Liver (tissue), 9 donors: ENCODE results near the gene CFAP99. TPM values are rescaled to one million over a fixed set of nuclear protein-coding genes. Genes with fewer than 3 reads are reported as not detected.

Experiments used
- DNase-seq: peaks from one replicate; pipeline ENCODE4 v3.0.0-alpha.2; 2017; ENCODE audit warnings: low spot score
- H3K27ac ChIP-seq, 2 donors: one replicate each; pipeline ENCODE4 v1.7.0; 2013; ENCODE audit warnings: inconsistent platforms in 2 of 2, low read length in 2 of 2, control low read depth in 1 of 2, low read depth in 1 of 2, mild to moderate bottlenecking in 1 of 2
- H3K27me3 ChIP-seq, 4 donors: one replicate each; pipeline versions ENCODE4 v1.6.1 to v1.7.0; 2013; ENCODE audit warnings: low read length in 3 of 4, inconsistent platforms in 1 of 4, mild to moderate bottlenecking in 1 of 4, moderate library complexity in 1 of 4; ENCODE audit not compliant: control insufficient read depth in 4 of 4, insufficient read depth in 4 of 4
- H3K36me3 ChIP-seq, 4 donors: one replicate each; pipeline versions ENCODE4 v1.6.1 to v1.7.0; 2013; ENCODE audit warnings: low read length in 3 of 4, mild to moderate bottlenecking in 3 of 4, low read depth in 1 of 4, moderate library complexity in 1 of 4; ENCODE audit not compliant: control insufficient read depth in 4 of 4, insufficient read depth in 3 of 4
- H3K4me1 ChIP-seq, 4 donors: one replicate each; pipeline versions ENCODE4 v1.6.1 to v1.7.0; 2013; ENCODE audit warnings: low read length in 3 of 4, mild to moderate bottlenecking in 3 of 4, moderate library complexity in 1 of 4; ENCODE audit not compliant: control insufficient read depth in 4 of 4, insufficient read depth in 4 of 4
- H3K4me3 ChIP-seq, 3 donors: one replicate each; pipeline versions ENCODE4 v1.6.1 to v1.7.0; 2013; ENCODE audit warnings: low read length in 3 of 3, control low read depth in 1 of 3, low read depth in 1 of 3, mild to moderate bottlenecking in 1 of 3
- H3K9ac ChIP-seq, 2 donors: one replicate each; pipeline ENCODE4 v1.7.0; 2013; ENCODE audit warnings: low read length in 2 of 2, mild to moderate bottlenecking in 2 of 2, moderate library complexity in 2 of 2, control low read depth in 1 of 2, low read depth in 1 of 2
- H3K9me3 ChIP-seq, 4 donors: one replicate each; pipeline versions ENCODE4 v1.6.1 to v1.7.0; 2013; ENCODE audit warnings: low read length in 3 of 4; ENCODE audit not compliant: control insufficient read depth in 4 of 4
- ATF3 ChIP-seq: IDR thresholded peaks from 2 replicates; pipeline ENCODE4 v1.6.1; 2016; ENCODE audit warnings: antibody characterized with exemption
- FOXA1 ChIP-seq: IDR thresholded peaks from 2 replicates; pipeline ENCODE4 v1.6.1; 2016; ENCODE audit warnings: antibody characterized with exemption
- FOXA2 ChIP-seq: IDR thresholded peaks from 2 replicates; pipeline ENCODE4 v1.6.1; 2016; ENCODE audit warnings: antibody characterized with exemption
- GABPA ChIP-seq, 2 donors: IDR thresholded peaks in 1 of 2; conservative IDR thresholded peaks in 1 of 2; 2 replicates each; pipeline ENCODE4 v1.6.1; 2016; ENCODE audit warnings: antibody characterized with exemption in 2 of 2, mild to moderate bottlenecking in 1 of 2, moderate library complexity in 1 of 2
- HNF4G ChIP-seq: IDR thresholded peaks from 2 replicates; pipeline ENCODE4 v1.6.1; 2016; ENCODE audit warnings: antibody characterized with exemption
- NR2F2 ChIP-seq: IDR thresholded peaks from 2 replicates; pipeline ENCODE4 v1.6.1; 2016; ENCODE audit warnings: antibody characterized with exemption
- REST ChIP-seq: IDR thresholded peaks from 2 replicates; pipeline ENCODE4 v1.6.1; 2016; ENCODE audit warnings: antibody characterized with exemption, mild to moderate bottlenecking
- RXRA ChIP-seq, 2 donors: IDR thresholded peaks; 2 replicates each; pipeline ENCODE4 v1.6.1; 2017 to 2018; ENCODE audit warnings: antibody characterized with exemption in 2 of 2, mild to moderate bottlenecking in 1 of 2
- TAF1 ChIP-seq: conservative IDR thresholded peaks from 2 replicates; pipeline ENCODE4 v1.6.1; 2016; ENCODE audit warnings: antibody characterized with exemption, mild to moderate bottlenecking
- YY1 ChIP-seq: IDR thresholded peaks from 2 replicates; pipeline ENCODE4 v1.6.1; 2016; ENCODE audit warnings: antibody characterized with exemption, mild to moderate bottlenecking
- ZBTB33 ChIP-seq: IDR thresholded peaks from 2 replicates; pipeline ENCODE4 v1.6.1; 2016; ENCODE audit warnings: antibody characterized with exemption
- WGBS: extraction: QIAGEN DNeasy Blood & Tissue Kit; methylation state at CpG from one replicate; pipeline ENCODE4 v1.1.7; 2013; 5-methylcytosine and 5-hydroxymethylcytosine counted together
- polyA plus RNA-seq, 2 donors: library from polyadenylated mRNA; stranded (reverse) in 1 of 2; unstranded in 1 of 2; fragments of 200-250 nt in 1 of 2; fragments of >200 nt in 1 of 2; fragmentation: Nextera tagmentation in 1 of 2; extraction: Ambion mirVana in 1 of 2; gene quantifications; one replicate each; pipeline versions ENCODE4 v1.2.1 to v1.2.3, GENCODE V29; 2013 to 2015
- total RNA-seq, 2 donors: library from RNA; depleted of rRNA; stranded (reverse); fragments of >200 nt; gene quantifications; one replicate each; pipeline ENCODE4 v1.2.3, GENCODE V29; 2014
- donor health status: healthy.
- donor health status: healthy.
- donor health status: healthy.
- donor health status: healthy.
- donor health status: healthy.

CFAP99 gene
- total and polyA plus RNA-seq, 4 donors, result 0.33 to 0.36 TPM; not detected in 2

- Histone ChIP-seq H3K27me3 (no peaks in the 10 kb centered on the region), H3K9me3 (no peaks in the 10 kb centered on the region), H3K9ac (no peak overlapping the region), H3K4me1 (no peaks in the 10 kb centered on the region), H3K27ac (no peak overlapping the region), H3K4me3 (no peak overlapping the region), H3K36me3 (no peaks in the 10 kb centered on the region)
- TF ChIP-seq REST (no peak), FOXA2 (no peak), NR2F2 (no peak), FOXA1 (no peak), ZBTB33 (no peak), TAF1 (no peak), GABPA (IDR thresholded peaks at IDR 0.05 in 1 of 2, conservative IDR thresholded peaks at IDR 0.05 in 1 of 2) (no peak), ATF3 (no peak), HNF4G (no peak)
- 98% methylated on average over 9 of the region's 9 CpGs for WGBS
- no peak for DNase-seq
These were observed 26.4 kb downstream of the CFAP99 start for GRCh38 chr4:2445130-2445529.

GRCh38 chr4:2445571-2445970 lies 26.8 kb downstream of the CFAP99 start:
- H3K9ac ChIP-seq, result no peak overlapping the region
- H3K4me1 ChIP-seq, result no peaks in the 10 kb centered on the region
- H3K27ac ChIP-seq, result no peak overlapping the region
- TF ChIP-seq YY1 (no peak), FOXA1 (no peak), RXRA (IDR thresholded peaks at IDR 0.05) (no peak), GABPA (IDR thresholded peaks at IDR 0.05 in 1 of 2, conservative IDR thresholded peaks at IDR 0.05 in 1 of 2) (no peak), ATF3 (no peak)
- no peak overlapping the region for H3K4me3 ChIP-seq
- 95% methylated on average over 6 of the region's 6 CpGs for WGBS
- H3K27me3 ChIP-seq, result no peaks in the 10 kb centered on the region
- no peak for DNase-seq
- no peaks in the 10 kb centered on the region for H3K9me3 ChIP-seq
- H3K36me3 ChIP-seq, result no peaks in the 10 kb centered on the region
